ENCODE measurements around the gene GNPTAB.
"Not testable (repeated sequence)": the region's sequence is repeated elsewhere in the genome, so short reads cannot be mapped to it uniquely, and the experiment has no call there.

GNPTAB gene

DNA sequence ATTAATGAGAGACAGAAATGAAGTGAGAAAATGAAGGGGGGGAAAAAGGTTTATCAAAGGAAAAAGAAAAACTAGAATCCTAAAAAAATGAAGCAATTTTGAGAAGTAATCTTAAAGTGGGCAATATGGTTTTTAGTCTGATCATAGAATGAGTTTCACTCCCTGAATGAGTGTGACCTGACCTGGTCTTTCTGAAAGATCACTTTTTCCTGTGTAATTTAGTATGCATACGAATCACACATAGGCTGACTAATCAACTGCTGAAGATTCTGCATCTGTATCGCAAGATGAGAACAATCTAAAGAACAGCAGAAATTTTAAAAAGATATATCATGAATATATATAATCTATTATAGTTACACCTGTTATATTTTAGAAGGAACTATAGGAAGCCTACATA lies 11.3 kb downstream of the GNPTAB start:
- Histone ChIP-seq H2AFZ (no peak overlapping the region), H3K36me3 (ENCODE audit: control insufficient read depth, insufficient read depth, low read length) (no peaks in the 10 kb centered on the region), H3K27ac (no peak overlapping the region), H3K4me2 (ENCODE audit: low read length) (no peak overlapping the region), H3K27me3 (ENCODE audit: control insufficient read depth, insufficient read depth, low read length) (no peaks in the 10 kb centered on the region), H3K4me3 (ENCODE audit: low read depth, low read length) (no peak overlapping the region), H3K79me2 (peaks cover 12% of the 10 kb centered on the region), H3K4me1 (no peaks in the 10 kb centered on the region), H3K9me3 (ENCODE audit: control insufficient read depth, low read length) (no peaks in the 10 kb centered on the region), H3K9ac (no peak overlapping the region)
- TF ChIP-seq, protein P1, sequence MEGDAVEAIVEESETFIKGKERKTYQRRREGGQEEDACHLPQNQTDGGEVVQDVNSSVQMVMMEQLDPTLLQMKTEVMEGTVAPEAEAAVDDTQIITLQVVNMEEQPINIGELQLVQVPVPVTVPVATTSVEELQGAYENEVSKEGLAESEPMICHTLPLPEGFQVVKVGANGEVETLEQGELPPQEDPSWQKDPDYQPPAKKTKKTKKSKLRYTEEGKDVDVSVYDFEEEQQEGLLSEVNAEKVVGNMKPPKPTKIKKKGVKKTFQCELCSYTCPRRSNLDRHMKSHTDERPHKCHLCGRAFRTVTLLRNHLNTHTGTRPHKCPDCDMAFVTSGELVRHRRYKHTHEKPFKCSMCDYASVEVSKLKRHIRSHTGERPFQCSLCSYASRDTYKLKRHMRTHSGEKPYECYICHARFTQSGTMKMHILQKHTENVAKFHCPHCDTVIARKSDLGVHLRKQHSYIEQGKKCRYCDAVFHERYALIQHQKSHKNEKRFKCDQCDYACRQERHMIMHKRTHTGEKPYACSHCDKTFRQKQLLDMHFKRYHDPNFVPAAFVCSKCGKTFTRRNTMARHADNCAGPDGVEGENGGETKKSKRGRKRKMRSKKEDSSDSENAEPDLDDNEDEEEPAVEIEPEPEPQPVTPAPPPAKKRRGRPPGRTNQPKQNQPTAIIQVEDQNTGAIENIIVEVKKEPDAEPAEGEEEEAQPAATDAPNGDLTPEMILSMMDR (IDR thresholded peaks at IDR 0.05): no peak

DNA sequence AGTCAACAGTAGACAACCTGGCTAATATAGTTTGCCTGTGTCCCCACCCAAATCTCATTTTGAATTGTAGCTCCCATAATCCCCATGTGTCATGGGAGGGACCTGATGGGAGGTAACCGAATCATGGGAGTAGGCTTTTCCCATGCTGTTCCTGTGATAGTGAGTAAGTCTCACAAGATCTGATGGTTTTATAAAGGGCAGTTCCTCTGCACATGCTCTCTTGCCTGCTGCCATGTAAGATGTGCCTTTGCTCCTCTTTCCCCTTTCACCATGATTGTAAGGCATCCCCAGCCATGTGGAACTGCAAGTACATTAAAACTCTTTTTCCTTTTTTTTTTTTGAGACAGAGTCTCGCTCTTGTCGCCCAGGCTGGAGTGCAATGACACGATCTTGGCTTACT lies 12.1 kb downstream of the GNPTAB start:
- not testable (repeated sequence) for H3K4me1 ChIP-seq; H3K27me3 ChIP-seq (ENCODE audit: control insufficient read depth, insufficient read depth, low read length); H3K27ac ChIP-seq

DNA sequence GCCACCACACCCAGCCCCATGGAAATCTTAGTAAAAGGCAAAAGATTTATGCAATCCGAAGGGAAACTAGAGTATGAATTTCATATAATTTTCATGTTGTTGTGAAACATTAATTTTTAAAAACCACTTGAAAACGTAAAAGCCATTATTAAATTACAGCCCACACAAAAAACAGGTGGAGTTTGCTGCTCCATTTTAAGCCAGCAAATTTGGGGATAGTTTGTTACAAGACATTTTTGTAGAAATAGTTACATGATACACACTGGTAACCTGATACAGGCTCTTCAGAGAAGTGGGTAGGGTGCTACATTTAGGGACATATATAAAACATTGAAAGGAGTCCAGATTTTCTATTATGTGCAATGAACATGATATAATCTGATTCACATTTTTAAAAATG lies 17.6 kb downstream of the GNPTAB start:
- Histone ChIP-seq H3K4me3 (ENCODE audit: low read depth, low read length) (no peak overlapping the region), H3K79me2 (peaks cover 4% of the 10 kb centered on the region), H3K27ac (no peak overlapping the region), H3K9me3 (ENCODE audit: control insufficient read depth, low read length) (no peaks in the 10 kb centered on the region), H3K4me1 (no peaks in the 10 kb centered on the region), H2AFZ (no peak overlapping the region), H3K4me2 (ENCODE audit: low read length) (no peak overlapping the region), H3K27me3 (ENCODE audit: control insufficient read depth, insufficient read depth, low read length) (no peaks in the 10 kb centered on the region), H3K36me3 (ENCODE audit: control insufficient read depth, insufficient read depth, low read length) (no peaks in the 10 kb centered on the region), H3K9ac (no peak overlapping the region)
- TF ChIP-seq, protein P1 (IDR thresholded peaks at IDR 0.05): no peak

More for the DNA sequence above, 12.1 kb downstream of the GNPTAB start:
- not testable (repeated sequence) for H3K9me3 ChIP-seq (ENCODE audit: control insufficient read depth, low read length); H3K4me3 ChIP-seq (ENCODE audit: low read depth, low read length); H3K36me3 ChIP-seq (ENCODE audit: control insufficient read depth, insufficient read depth, low read length); H2AFZ ChIP-seq; H3K9ac ChIP-seq; H3K4me2 ChIP-seq (ENCODE audit: low read length)
- peaks cover 12% of the 10 kb centered on the region for H3K79me2 ChIP-seq

DNA sequence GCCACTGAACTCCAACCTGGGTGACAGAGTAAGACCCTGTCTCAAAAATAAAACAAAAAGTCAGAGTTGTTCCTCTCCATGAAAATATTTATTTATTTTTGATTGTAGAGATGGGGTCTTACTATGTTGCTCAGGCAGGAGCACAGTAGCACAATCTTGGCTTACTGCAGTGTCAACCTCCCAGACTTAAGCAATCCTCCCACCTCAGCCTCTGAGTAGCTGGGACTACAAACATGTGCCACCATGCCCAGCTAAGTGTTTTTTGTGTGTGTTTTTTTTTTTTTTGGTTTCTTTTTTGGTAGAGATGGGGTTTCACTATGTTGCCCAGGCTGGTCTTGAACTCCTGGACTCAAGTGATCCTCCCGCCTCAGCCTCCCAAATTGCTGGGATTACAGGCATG lies 18.0 kb downstream of the GNPTAB start:
- H3K4me1 ChIP-seq; H3K36me3 ChIP-seq (ENCODE audit: control insufficient read depth, insufficient read depth, low read length); H3K9ac ChIP-seq; H3K79me2 ChIP-seq; H3K27ac ChIP-seq; H3K4me3 ChIP-seq (ENCODE audit: low read depth, low read length); H3K4me2 ChIP-seq (ENCODE audit: low read length); H3K27me3 ChIP-seq (ENCODE audit: control insufficient read depth, insufficient read depth, low read length); H3K9me3 ChIP-seq (ENCODE audit: control insufficient read depth, low read length); H2AFZ ChIP-seq: not testable (repeated sequence)

DNA sequence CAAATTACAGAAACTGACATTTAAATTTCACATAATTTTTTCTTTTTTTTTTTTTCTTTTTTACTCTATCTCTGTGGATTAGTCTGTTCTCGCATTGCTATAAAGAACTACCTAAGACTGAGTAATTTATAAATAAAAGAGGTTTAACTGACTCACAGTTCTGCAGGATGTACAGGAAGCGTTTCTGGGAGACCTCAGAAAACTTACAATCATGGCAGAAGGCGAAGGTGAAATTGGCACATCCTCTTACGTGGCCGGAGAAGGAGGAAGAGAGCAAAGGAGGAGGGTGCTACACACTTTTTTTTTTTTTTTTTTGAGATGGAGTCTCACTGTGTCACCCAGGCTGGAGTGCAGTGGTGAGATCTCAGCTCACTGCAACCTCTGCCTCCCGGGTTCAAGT lies 19.4 kb downstream of the GNPTAB start:
- H3K36me3 ChIP-seq (ENCODE audit: control insufficient read depth, insufficient read depth, low read length); H3K4me3 ChIP-seq (ENCODE audit: low read depth, low read length); H3K4me2 ChIP-seq (ENCODE audit: low read length): not testable (repeated sequence)

DNA sequence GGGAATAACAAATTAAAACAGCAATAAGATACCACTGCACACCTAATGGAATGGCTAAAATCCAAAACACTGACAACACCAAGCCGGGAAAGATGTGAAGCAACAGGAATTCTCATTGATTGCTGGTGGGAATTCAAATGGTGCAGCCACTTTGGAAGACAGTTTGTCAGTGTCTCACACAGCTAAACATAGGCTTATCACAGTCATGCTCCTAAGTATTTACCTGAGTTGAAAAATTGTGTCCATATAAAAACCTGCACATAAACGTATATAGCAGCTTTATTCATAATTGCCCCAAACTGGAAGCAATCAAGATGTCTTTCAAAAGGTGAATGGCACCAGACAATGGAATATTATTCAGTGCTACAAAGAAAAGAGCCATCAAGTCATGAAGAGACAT lies 21.6 kb downstream of the GNPTAB start:
- H3K27me3 ChIP-seq (ENCODE audit: control insufficient read depth, insufficient read depth, low read length): no peaks in the 10 kb centered on the region
- H3K79me2 ChIP-seq: peaks cover 4% of the 10 kb centered on the region
- no peaks in the 10 kb centered on the region for H3K4me1 ChIP-seq
- TF ChIP-seq, protein P1 (IDR thresholded peaks at IDR 0.05): no peak
- no peak overlapping the region for H3K4me3 ChIP-seq (ENCODE audit: low read depth, low read length)
- H3K9ac ChIP-seq: no peak overlapping the region
- H2AFZ ChIP-seq: no peak overlapping the region
- H3K9me3 ChIP-seq (ENCODE audit: control insufficient read depth, low read length): no peaks in the 10 kb centered on the region
- H3K36me3 ChIP-seq (ENCODE audit: control insufficient read depth, insufficient read depth, low read length): no peaks in the 10 kb centered on the region
- no peak overlapping the region for H3K27ac ChIP-seq
- no peak overlapping the region for H3K4me2 ChIP-seq (ENCODE audit: low read length)

More for the DNA sequence above, 19.4 kb downstream of the GNPTAB start:
- H2AFZ ChIP-seq; H3K79me2 ChIP-seq; H3K9ac ChIP-seq; H3K9me3 ChIP-seq (ENCODE audit: control insufficient read depth, low read length); H3K27me3 ChIP-seq (ENCODE audit: control insufficient read depth, insufficient read depth, low read length); H3K27ac ChIP-seq; H3K4me1 ChIP-seq: not testable (repeated sequence)
